ENCODE data around the gene SLF2.

SLF2 gene

DNA sequence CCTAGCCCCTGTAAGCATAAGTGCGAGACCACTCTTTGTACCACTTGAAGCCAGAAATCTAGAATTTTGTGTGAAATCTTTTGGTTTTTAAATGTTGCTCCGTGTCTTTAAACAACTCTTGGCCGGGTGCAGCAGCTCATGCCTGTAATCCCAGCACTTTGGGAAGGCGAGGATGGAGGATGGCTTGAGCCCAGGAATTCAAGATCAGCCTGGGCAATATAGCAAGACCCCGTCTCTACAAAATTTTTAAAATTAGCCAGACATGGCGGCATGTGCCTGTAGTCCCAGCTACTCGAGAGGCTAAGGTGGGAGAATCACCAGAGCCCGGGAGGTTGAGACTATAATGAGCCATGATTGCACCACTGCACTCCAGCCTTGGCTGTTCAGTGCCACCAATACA lies 4.4 kb upstream of the SLF2 start:
- Histone ChIP-seq H3K4me3 (replicated peaks; ENCODE audit: insufficient read depth, low read length) (no peak overlapping the region), H3K27me3 (ENCODE audit: insufficient read depth, poor library complexity, severe bottlenecking) (no peaks in the 10 kb centered on the region), H3K27ac (replicated peaks) (no peak overlapping the region)
- TF ChIP-seq, protein P1, sequence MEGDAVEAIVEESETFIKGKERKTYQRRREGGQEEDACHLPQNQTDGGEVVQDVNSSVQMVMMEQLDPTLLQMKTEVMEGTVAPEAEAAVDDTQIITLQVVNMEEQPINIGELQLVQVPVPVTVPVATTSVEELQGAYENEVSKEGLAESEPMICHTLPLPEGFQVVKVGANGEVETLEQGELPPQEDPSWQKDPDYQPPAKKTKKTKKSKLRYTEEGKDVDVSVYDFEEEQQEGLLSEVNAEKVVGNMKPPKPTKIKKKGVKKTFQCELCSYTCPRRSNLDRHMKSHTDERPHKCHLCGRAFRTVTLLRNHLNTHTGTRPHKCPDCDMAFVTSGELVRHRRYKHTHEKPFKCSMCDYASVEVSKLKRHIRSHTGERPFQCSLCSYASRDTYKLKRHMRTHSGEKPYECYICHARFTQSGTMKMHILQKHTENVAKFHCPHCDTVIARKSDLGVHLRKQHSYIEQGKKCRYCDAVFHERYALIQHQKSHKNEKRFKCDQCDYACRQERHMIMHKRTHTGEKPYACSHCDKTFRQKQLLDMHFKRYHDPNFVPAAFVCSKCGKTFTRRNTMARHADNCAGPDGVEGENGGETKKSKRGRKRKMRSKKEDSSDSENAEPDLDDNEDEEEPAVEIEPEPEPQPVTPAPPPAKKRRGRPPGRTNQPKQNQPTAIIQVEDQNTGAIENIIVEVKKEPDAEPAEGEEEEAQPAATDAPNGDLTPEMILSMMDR (IDR thresholded peaks at IDR 0.05; ENCODE audit: insufficient read depth, low read length), result no peak
- no peak for TF ChIP-seq SPI1 (IDR thresholded peaks at IDR 0.05; ENCODE audit: borderline replicate concordance, low read depth)
- no peak for TF ChIP-seq POLR2AphosphoS5 (IDR thresholded peaks at IDR 0.05; ENCODE audit: low read depth)
- TF ChIP-seq, protein P2, sequence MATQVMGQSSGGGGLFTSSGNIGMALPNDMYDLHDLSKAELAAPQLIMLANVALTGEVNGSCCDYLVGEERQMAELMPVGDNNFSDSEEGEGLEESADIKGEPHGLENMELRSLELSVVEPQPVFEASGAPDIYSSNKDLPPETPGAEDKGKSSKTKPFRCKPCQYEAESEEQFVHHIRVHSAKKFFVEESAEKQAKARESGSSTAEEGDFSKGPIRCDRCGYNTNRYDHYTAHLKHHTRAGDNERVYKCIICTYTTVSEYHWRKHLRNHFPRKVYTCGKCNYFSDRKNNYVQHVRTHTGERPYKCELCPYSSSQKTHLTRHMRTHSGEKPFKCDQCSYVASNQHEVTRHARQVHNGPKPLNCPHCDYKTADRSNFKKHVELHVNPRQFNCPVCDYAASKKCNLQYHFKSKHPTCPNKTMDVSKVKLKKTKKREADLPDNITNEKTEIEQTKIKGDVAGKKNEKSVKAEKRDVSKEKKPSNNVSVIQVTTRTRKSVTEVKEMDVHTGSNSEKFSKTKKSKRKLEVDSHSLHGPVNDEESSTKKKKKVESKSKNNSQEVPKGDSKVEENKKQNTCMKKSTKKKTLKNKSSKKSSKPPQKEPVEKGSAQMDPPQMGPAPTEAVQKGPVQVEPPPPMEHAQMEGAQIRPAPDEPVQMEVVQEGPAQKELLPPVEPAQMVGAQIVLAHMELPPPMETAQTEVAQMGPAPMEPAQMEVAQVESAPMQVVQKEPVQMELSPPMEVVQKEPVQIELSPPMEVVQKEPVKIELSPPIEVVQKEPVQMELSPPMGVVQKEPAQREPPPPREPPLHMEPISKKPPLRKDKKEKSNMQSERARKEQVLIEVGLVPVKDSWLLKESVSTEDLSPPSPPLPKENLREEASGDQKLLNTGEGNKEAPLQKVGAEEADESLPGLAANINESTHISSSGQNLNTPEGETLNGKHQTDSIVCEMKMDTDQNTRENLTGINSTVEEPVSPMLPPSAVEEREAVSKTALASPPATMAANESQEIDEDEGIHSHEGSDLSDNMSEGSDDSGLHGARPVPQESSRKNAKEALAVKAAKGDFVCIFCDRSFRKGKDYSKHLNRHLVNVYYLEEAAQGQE (IDR thresholded peaks at IDR 0.05; ENCODE audit: insufficient replicate concordance, low read depth), result no peak
- TF ChIP-seq GABPA (IDR thresholded peaks at IDR 0.05; ENCODE audit: low read depth), result no peak
- DNase-seq (ENCODE audit: low read depth in 1 of 2, low spot score in 1 of 2), result no peak

DNA sequence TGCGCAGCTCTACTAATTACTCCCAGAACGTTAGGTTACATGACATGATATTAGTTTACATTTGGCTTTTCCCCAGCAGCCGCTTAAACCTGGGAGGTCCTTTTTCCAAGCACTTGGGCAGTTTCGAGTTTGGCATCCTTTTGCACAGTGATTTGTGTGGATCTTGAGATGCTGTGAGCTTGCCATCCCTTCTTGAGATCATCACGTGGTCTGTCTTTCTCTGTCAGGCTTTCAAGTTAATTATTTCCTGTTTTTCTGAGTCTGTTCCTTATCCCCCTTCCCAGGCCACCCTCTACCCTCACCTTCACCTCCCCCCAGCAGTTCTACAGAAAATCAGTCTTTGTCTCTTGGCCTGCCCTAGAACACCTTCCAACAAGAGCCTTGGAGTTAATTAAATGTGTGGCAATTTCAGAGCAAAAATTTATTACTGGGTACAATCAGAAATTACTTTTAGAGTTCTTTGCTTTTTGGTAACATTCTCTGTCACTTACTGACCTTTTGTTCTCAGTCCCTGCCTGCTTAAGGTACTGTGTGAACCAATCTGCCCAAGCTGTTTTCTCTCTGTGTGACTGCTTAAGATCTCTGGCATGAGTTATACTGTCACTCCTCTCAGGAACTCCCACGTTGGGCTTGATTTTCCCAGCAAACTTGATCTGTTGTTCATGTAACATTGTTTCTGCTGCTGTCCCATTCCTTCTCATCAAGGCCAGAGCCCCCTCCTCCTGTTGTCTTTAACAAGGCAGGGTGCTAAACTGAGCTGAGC lies 3.1 kb upstream of the SLF2 start:
- Histone ChIP-seq H3K27me3 (ENCODE audit: insufficient read depth, poor library complexity, severe bottlenecking) (no peaks in the 10 kb centered on the region), H3K27ac (replicated peaks) (no peak overlapping the region)
- DNase-seq (ENCODE audit: low read depth in 1 of 2, low spot score in 1 of 2), result no peak

DNA sequence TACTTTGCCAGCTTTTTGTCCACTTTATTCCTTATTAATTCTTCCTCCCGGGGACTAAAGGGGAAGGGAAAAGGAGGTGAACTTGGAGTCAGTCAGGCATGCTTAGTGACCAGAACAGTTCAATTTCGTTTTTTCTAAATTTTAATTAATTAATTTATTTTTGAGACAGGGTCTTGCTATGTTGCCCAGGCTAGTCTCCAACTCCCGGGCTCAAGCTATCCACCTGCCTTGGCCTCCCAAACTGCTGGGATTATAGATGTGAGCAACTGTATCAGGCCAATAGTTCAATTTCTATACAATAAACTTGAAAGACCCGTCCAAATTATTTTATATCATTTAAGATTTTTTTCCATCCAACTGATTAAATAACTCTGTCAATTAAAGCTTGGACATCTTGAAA lies 1.3 kb upstream of the SLF2 start:
- TF ChIP-seq, protein P2 (IDR thresholded peaks at IDR 0.05; ENCODE audit: insufficient replicate concordance, low read depth), result no peak
- TF ChIP-seq POLR2AphosphoS5 (IDR thresholded peaks at IDR 0.05; ENCODE audit: low read depth) (no peak), GABPA (IDR thresholded peaks at IDR 0.05; ENCODE audit: low read depth) (no peak), SPI1 (IDR thresholded peaks at IDR 0.05; ENCODE audit: borderline replicate concordance, low read depth) (no peak)
- TF ChIP-seq, protein P1 (IDR thresholded peaks at IDR 0.05; ENCODE audit: insufficient read depth, low read length), result no peak
- Histone ChIP-seq H3K27me3 (ENCODE audit: insufficient read depth, poor library complexity, severe bottlenecking) (no peaks in the 10 kb centered on the region), H3K4me3 (replicated peaks; ENCODE audit: insufficient read depth, low read length) (no peak overlapping the region), H3K27ac (replicated peaks) (no peak overlapping the region)
- DNase-seq (ENCODE audit: low read depth in 1 of 2, low spot score in 1 of 2), result no peak

More for the DNA sequence above, 3.1 kb upstream of the SLF2 start:
- H3K4me3 ChIP-seq (replicated peaks; ENCODE audit: insufficient read depth, low read length), result no peak overlapping the region
- TF ChIP-seq POLR2AphosphoS5 (IDR thresholded peaks at IDR 0.05; ENCODE audit: low read depth) (no peak), SPI1 (IDR thresholded peaks at IDR 0.05; ENCODE audit: borderline replicate concordance, low read depth) (no peak), GABPA (IDR thresholded peaks at IDR 0.05; ENCODE audit: low read depth) (no peak)
- TF ChIP-seq, protein P1 (IDR thresholded peaks at IDR 0.05; ENCODE audit: insufficient read depth, low read length), result no peak
- TF ChIP-seq, protein P2 (IDR thresholded peaks at IDR 0.05; ENCODE audit: insufficient replicate concordance, low read depth), result no peak
